ENCODE results near the gene SAP30BP. TPM values are rescaled to one million over a fixed set of nuclear protein-coding genes. Genes with fewer than 3 reads are reported as not detected.

Gene SAP30BP
- total and polyA plus RNA-seq, 4 donors = 20.9 to 33.4 (median 30.2) TPM

- H3K27ac ChIP-seq (ENCODE audit: low read depth in 1 of 2, low read length in 2 of 2) = no peak overlapping the region
- no peaks in the 10 kb centered on the region for H3K9me3 ChIP-seq (ENCODE audit: control insufficient read depth in 4 of 4, low read length in 3 of 4)
- WGBS = 89% methylated on average over 31 of the region's 31 CpGs
- TF ChIP-seq YY1 (IDR thresholded peaks at IDR 0.05) (no peak), HNF4A (conservative IDR thresholded peaks at IDR 0.05) (no peak)
- no peak for DNase-seq (ENCODE audit: low spot score)
- H3K36me3 ChIP-seq (ENCODE audit: control insufficient read depth in 4 of 4, insufficient read depth in 3 of 4, low read depth in 1 of 4, low read length in 3 of 4) = no peaks in the 10 kb centered on the region
- peaks cover 0 to 7% (median 3%) of the 10 kb centered on the region in 4 donors for H3K4me1 ChIP-seq (ENCODE audit: control insufficient read depth in 4 of 4, insufficient read depth in 4 of 4, low read length in 3 of 4)
- no peaks in the 10 kb centered on the region for H3K27me3 ChIP-seq (ENCODE audit: control insufficient read depth in 4 of 4, insufficient read depth in 4 of 4, low read length in 3 of 4)
- H3K9ac ChIP-seq (ENCODE audit: low read depth in 1 of 2, low read length in 2 of 2) = no peak overlapping the region
- no peak overlapping the region for H3K4me3 ChIP-seq (ENCODE audit: low read depth in 1 of 3, low read length in 3 of 3)
Observed at GRCh38 chr17:75731716-75732498, 64.8 kb downstream of the SAP30BP start.

- Histone ChIP-seq H3K4me3 (ENCODE audit: low read depth in 1 of 3, low read length in 3 of 3) (no peak overlapping the region), H3K4me1 (ENCODE audit: control insufficient read depth in 4 of 4, insufficient read depth in 4 of 4, low read length in 3 of 4) (peaks cover 2 to 8% (median 6%) of the 10 kb centered on the region in 4 donors), H3K36me3 (ENCODE audit: control insufficient read depth in 4 of 4, insufficient read depth in 3 of 4, low read depth in 1 of 4, low read length in 3 of 4) (no peaks in the 10 kb centered on the region), H3K9me3 (ENCODE audit: control insufficient read depth in 4 of 4, low read length in 3 of 4) (no peaks in the 10 kb centered on the region), H3K27me3 (ENCODE audit: control insufficient read depth in 4 of 4, insufficient read depth in 4 of 4, low read length in 3 of 4) (no peaks in the 10 kb centered on the region), H3K9ac (ENCODE audit: low read depth in 1 of 2, low read length in 2 of 2) (no peak overlapping the region), H3K27ac (ENCODE audit: low read depth in 1 of 2, low read length in 2 of 2) (no peak overlapping the region)
- no peak for TF ChIP-seq TAF1 (conservative IDR thresholded peaks at IDR 0.05)
- no peak for TF ChIP-seq REST (IDR thresholded peaks at IDR 0.05)
- no peak for TF ChIP-seq MAX (IDR thresholded peaks at IDR 0.05)
- no peak for TF ChIP-seq ATF3 (IDR thresholded peaks at IDR 0.05)
- no peak for TF ChIP-seq RXRA (IDR thresholded peaks at IDR 0.05)
- no peak for TF ChIP-seq GABPA (IDR thresholded peaks at IDR 0.05 in 1 of 2, conservative IDR thresholded peaks at IDR 0.05 in 1 of 2)
- no peak for TF ChIP-seq CTCF (IDR thresholded peaks at IDR 0.05; ENCODE audit: low read depth, low read length, missing input control)
- TF ChIP-seq EGR1 (IDR thresholded peaks at IDR 0.05; ENCODE audit: low read depth in 2 of 2) = no peak
- TF ChIP-seq HNF4A (conservative IDR thresholded peaks at IDR 0.05) = no peak
- no peak for TF ChIP-seq SP1 (IDR thresholded peaks at IDR 0.05)
- no peak for TF ChIP-seq YY1 (IDR thresholded peaks at IDR 0.05)
- TF ChIP-seq FOXA2 (IDR thresholded peaks at IDR 0.05) = no peak
- TF ChIP-seq JUND (IDR thresholded peaks at IDR 0.05) = no peak
- no peak for TF ChIP-seq RAD21 (IDR thresholded peaks at IDR 0.05)
- TF ChIP-seq FOXA1 (IDR thresholded peaks at IDR 0.05) = no peak
- no peak for TF ChIP-seq ZBTB33 (IDR thresholded peaks at IDR 0.05)
- DNase-seq (ENCODE audit: low spot score) = no peak
- WGBS = 97% methylated on average over 18 of the region's 18 CpGs
Observed at GRCh38 chr17:75733471-75733870, 66.3 kb downstream of the SAP30BP start.
